ENCODE measurements around the gene SPANXD.

- no peak for TF ChIP-seq CTCF (IDR thresholded peaks at IDR 0.05; ENCODE audit: low read length)
- no peak for TF ChIP-seq EZH2 (optimal IDR thresholded peaks at IDR 0.05; ENCODE audit: low read depth, low read length)
Measured at GRCh38 chrX:141673946-141674345, 24.6 kb downstream of the SPANXD start.

Data from MM.1S (cell line).